ENCODE data around the gene ABLIM3.

DNA sequence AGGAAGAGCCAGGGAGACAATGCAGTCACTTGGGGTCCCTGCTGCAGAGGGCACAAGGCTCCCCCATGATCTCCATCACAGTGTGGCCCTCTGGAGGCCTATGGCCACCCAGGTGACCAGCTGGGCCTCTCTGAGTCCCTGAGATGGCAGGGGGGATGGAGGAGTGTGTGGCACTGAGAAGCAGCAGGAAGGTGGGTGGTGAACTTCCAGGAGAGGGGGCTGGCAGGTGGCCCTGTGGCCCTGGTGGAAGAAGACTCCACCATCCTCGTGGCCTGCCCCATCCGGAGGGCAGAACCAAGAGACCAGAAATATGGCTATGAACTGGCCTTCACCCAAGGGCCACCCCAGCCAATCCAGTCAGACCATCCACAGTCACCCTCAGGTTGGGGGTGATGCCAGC, 98.6 kb downstream of the ABLIM3 start:
- TF ChIP-seq EZH2 (IDR thresholded peaks at IDR 0.05; ENCODE audit: insufficient read depth, low read length) (no peak), CTCF (IDR thresholded peaks at IDR 0.05; ENCODE audit: insufficient read depth, low read depth, low read length) (no peak)
